HEK293 (cell line): ENCODE measurements around the gene CST9.

ENCODE experiments used
- CTCF ChIA-PET: fragments of 350-600 bp; formaldehyde crosslinking; extraction: SDS; loops from one replicate; lab custom pipeline; 2021; ENCODE audit warnings: antibody characterized with exemption; lab: Yijun Ruan, JAX
- POLR2A ChIA-PET: fragments of 300-600 bp; formaldehyde crosslinking; extraction: SDS; loops from one replicate; lab custom pipeline; 2020; ENCODE audit warnings: antibody characterized with exemption, inconsistent platforms; lab: Yijun Ruan, JAX
- H3K27ac ChIP-seq: fragments of 200-500 bp; sonication (Bioruptor generic); 2 replicates; pipeline ENCODE4 v1.5.1; 2014; ENCODE audit warnings: low read depth, low read length, control low read depth, inconsistent platforms; ENCODE audit errors: extremely low read depth
- H3K36me3 ChIP-seq, 2 experiments: fragments of 200-500 bp in 1 of 2; sonication (Bioruptor generic) in 1 of 2; 1 replicate in 1 of 2; 2 replicates in 1 of 2; pipeline ENCODE4 v1.5.1; 2014 to 2017; ENCODE audit warnings: inconsistent platforms in 2 of 2, low read length in 2 of 2; ENCODE audit not compliant: control insufficient read depth in 2 of 2, insufficient read depth in 1 of 2
- H3K4me1 ChIP-seq: fragments of 200-500 bp; sonication (Bioruptor generic); 2 replicates; pipeline ENCODE4 v1.5.1; 2014; ENCODE audit warnings: mild to moderate bottlenecking, low read length, inconsistent platforms; ENCODE audit not compliant: control insufficient read depth, insufficient read depth
- H3K4me3 ChIP-seq: 2 replicates; pipeline ENCODE4 v1.5.1; 2011; ENCODE audit warnings: low read depth, mild to moderate bottlenecking, control low read depth, low read length, moderate library complexity
- H3K9me3 ChIP-seq: fragments of 200-500 bp; sonication (Bioruptor generic); 2 replicates; pipeline ENCODE4 v1.5.1; 2014; ENCODE audit warnings: low read depth, low read length, inconsistent platforms; ENCODE audit not compliant: control insufficient read depth, insufficient read depth
- GFI1B ChIP-seq: fragments of 450-650 bp; formaldehyde crosslinking; IDR thresholded peaks from 2 replicates; pipeline ENCODE4 v1.5.1; 2016; ENCODE audit warnings: missing biosample characterization, missing genetic modification characterization
- HOXA7 ChIP-seq: sonication (generic); formaldehyde crosslinking; IDR thresholded peaks from 2 replicates; pipeline ENCODE4 v1.8.1; 2022; ENCODE audit warnings: missing genetic modification reagents, borderline replicate concordance
- KLF10 ChIP-seq: fragments of 450-650 bp; IDR thresholded peaks from 2 replicates; pipeline ENCODE4 v1.5.1; 2018; ENCODE audit warnings: missing biosample characterization, mild to moderate bottlenecking, missing genetic modification characterization
- PBX3 ChIP-seq: sonication (generic); formaldehyde crosslinking; IDR thresholded peaks from 2 replicates; pipeline ENCODE4 v1.8.1; 2022; ENCODE audit warnings: mild to moderate bottlenecking, moderate library complexity, missing genetic modification reagents
- SALL2 ChIP-seq: fragments of 450-650 bp; formaldehyde crosslinking; IDR thresholded peaks from 2 replicates; pipeline ENCODE4 v1.5.0; 2017; ENCODE audit warnings: missing biosample characterization, mild to moderate bottlenecking, missing genetic modification characterization, borderline replicate concordance
- ZBTB11 ChIP-seq: fragments of 450-650 bp; formaldehyde crosslinking; conservative IDR thresholded peaks from 2 replicates; pipeline ENCODE4 v1.5.1; 2016; ENCODE audit warnings: low read depth, missing biosample characterization, missing genetic modification characterization
- ZBTB26 ChIP-seq: fragments of 450-650 bp; formaldehyde crosslinking; optimal IDR thresholded peaks from 2 replicates; pipeline ENCODE3; 2016; ENCODE audit warnings: missing biosample characterization, mild to moderate bottlenecking, missing genetic modification characterization
- ZNF132 ChIP-seq: fragments of 450-650 bp; formaldehyde crosslinking; IDR thresholded peaks from 2 replicates; pipeline ENCODE4 v1.5.1; 2017; ENCODE audit warnings: missing biosample characterization, missing genetic modification characterization, borderline replicate concordance
- ZNF221 ChIP-seq: fragments of 450-650 bp; formaldehyde crosslinking; IDR thresholded peaks from 2 replicates; pipeline ENCODE4 v1.5.1; 2017; ENCODE audit warnings: missing biosample characterization, missing genetic modification characterization, borderline replicate concordance
- ZNF280D ChIP-seq: fragments of 450-650 bp; formaldehyde crosslinking; IDR thresholded peaks from 2 replicates; pipeline ENCODE4 v1.5.1; 2016; ENCODE audit warnings: missing biosample characterization, missing genetic modification characterization
- ZNF366 ChIP-seq: fragments of 450-650 bp; formaldehyde crosslinking; conservative IDR thresholded peaks from 2 replicates; pipeline ENCODE4 v1.5.1; 2016; ENCODE audit warnings: missing biosample characterization, missing genetic modification characterization
- ZNF37A ChIP-seq: fragments of 450-650 bp; IDR thresholded peaks from 2 replicates; pipeline ENCODE4 v1.5.1; 2018; ENCODE audit warnings: missing biosample characterization, missing genetic modification characterization
- ZNF521 ChIP-seq: fragments of 450-650 bp; formaldehyde crosslinking; IDR thresholded peaks from 2 replicates; pipeline ENCODE4 v1.5.1; 2017; ENCODE audit warnings: missing biosample characterization, mild to moderate bottlenecking, missing genetic modification characterization
- ZNF548 ChIP-seq: fragments of 450-650 bp; formaldehyde crosslinking; IDR thresholded peaks from 2 replicates; pipeline ENCODE4 v1.5.1; 2016; ENCODE audit warnings: missing biosample characterization, missing genetic modification characterization
- ZNF558 ChIP-seq: fragments of 450-650 bp; formaldehyde crosslinking; IDR thresholded peaks from 2 replicates; pipeline ENCODE4 v1.5.1; 2016; ENCODE audit warnings: missing biosample characterization, missing genetic modification characterization
- ZNF571 ChIP-seq: fragments of 450-650 bp; formaldehyde crosslinking; IDR thresholded peaks from 2 replicates; pipeline ENCODE4 v1.5.0; 2017; ENCODE audit warnings: missing biosample characterization, missing genetic modification characterization
- ZNF580 ChIP-seq: fragments of 450-650 bp; formaldehyde crosslinking; IDR thresholded peaks from 2 replicates; pipeline ENCODE4 v1.5.1; 2016; ENCODE audit warnings: missing biosample characterization, missing genetic modification characterization
- ZNF585B ChIP-seq: fragments of 450-650 bp; formaldehyde crosslinking; IDR thresholded peaks from 2 replicates; pipeline ENCODE4 v1.5.1; 2016; ENCODE audit warnings: missing biosample characterization, missing genetic modification characterization
- ZNF654 ChIP-seq: fragments of 450-650 bp; formaldehyde crosslinking; IDR thresholded peaks from 2 replicates; pipeline ENCODE4 v1.5.1; 2016; ENCODE audit warnings: low read depth, missing biosample characterization, missing genetic modification characterization
- ZNF701 ChIP-seq: fragments of 450-650 bp; formaldehyde crosslinking; IDR thresholded peaks from 2 replicates; pipeline ENCODE4 v1.5.1; 2016; ENCODE audit warnings: missing biosample characterization, missing genetic modification characterization
- ZNF76 ChIP-seq: fragments of 450-650 bp; formaldehyde crosslinking; IDR thresholded peaks from 2 replicates; pipeline ENCODE4; 2016; ENCODE audit warnings: low read depth, missing biosample characterization, missing genetic modification characterization, borderline replicate concordance
- ZSCAN23 ChIP-seq: fragments of 450-650 bp; formaldehyde crosslinking; IDR thresholded peaks from 2 replicates; pipeline ENCODE4 v1.5.1; 2016; ENCODE audit warnings: missing biosample characterization, missing genetic modification characterization
- ZSCAN4 ChIP-seq: fragments of 450-650 bp; formaldehyde crosslinking; IDR thresholded peaks from 2 replicates; pipeline ENCODE4 v1.5.1; 2017; ENCODE audit warnings: missing biosample characterization, missing genetic modification characterization
- ZSCAN5A ChIP-seq: fragments of 450-650 bp; formaldehyde crosslinking; IDR thresholded peaks from 2 replicates; pipeline ENCODE4 v1.5.1; 2016; ENCODE audit warnings: missing biosample characterization, missing genetic modification characterization

CST9 gene

GRCh38 chr20:23574977-23575376 is 30.7 kb downstream of the CST9 start:
- CTCF ChIA-PET: no interaction called here
- H3K27ac ChIP-seq: no peak overlapping the region
- no peaks in the 10 kb centered on the region for H3K36me3 ChIP-seq
- TF ChIP-seq ZBTB26 (tag by site-specific recombination) (no peak), GFI1B (tag by site-specific recombination) (no peak), ZNF76 (tag by site-specific recombination) (no peak), ZNF558 (no peak), ZNF548 (tag by site-specific recombination) (no peak), ZNF366 (tag by site-specific recombination) (no peak), ZBTB11 (tag by site-specific recombination) (no peak), ZNF521 (tag by site-specific recombination) (no peak), ZNF221 (no peak), ZNF585B (tag by site-specific recombination) (no peak), ZNF654 (tag by site-specific recombination) (no peak), KLF10 (tag by site-specific recombination) (no peak), ZNF571 (tag by site-specific recombination) (no peak), ZNF132 (tag by site-specific recombination) (no peak)
- POLR2A ChIA-PET: no interaction called here
- H3K9me3 ChIP-seq: no peaks in the 10 kb centered on the region
- no peaks in the 10 kb centered on the region for H3K4me1 ChIP-seq
- no peak overlapping the region for H3K4me3 ChIP-seq

- CTCF ChIA-PET: no interaction called here
- no peak overlapping the region for H3K27ac ChIP-seq
- H3K36me3 ChIP-seq: no peaks in the 10 kb centered on the region
- no peak overlapping the region for H3K4me3 ChIP-seq
- POLR2A ChIA-PET: no interaction called here
- no peaks in the 10 kb centered on the region for H3K9me3 ChIP-seq
- no peaks in the 10 kb centered on the region for H3K4me1 ChIP-seq
- no peak for TF ChIP-seq ZSCAN4 (tag by site-specific recombination)
- no peak for TF ChIP-seq ZNF558
- no peak for TF ChIP-seq ZSCAN23 (tag by site-specific recombination)
- TF ChIP-seq HOXA7 (CRISPR knock-in tag): no peak
- no peak for TF ChIP-seq ZSCAN5A (tag by site-specific recombination)
- TF ChIP-seq ZNF701 (tag by site-specific recombination): no peak
- no peak for TF ChIP-seq ZNF37A (tag by site-specific recombination)
- no peak for TF ChIP-seq SALL2 (tag by site-specific recombination)
- TF ChIP-seq ZNF580 (tag by site-specific recombination): no peak
- no peak for TF ChIP-seq ZNF280D
- TF ChIP-seq PBX3 (CRISPR knock-in tag): no peak
- no peak for TF ChIP-seq ZNF571 (tag by site-specific recombination)
These were observed 35.4 kb downstream of the CST9 start for GRCh38 chr20:23570178-23570760.
